Measurements from ENCODE around the gene SNX20. TPM values are rescaled to one million over a fixed set of nuclear protein-coding genes. Genes with fewer than 3 reads are reported as not detected.

Gene SNX20
- total RNA-seq, 4 donors from 2014 or later = 0.76 to 7.7 (median 4.4) TPM

DNA sequence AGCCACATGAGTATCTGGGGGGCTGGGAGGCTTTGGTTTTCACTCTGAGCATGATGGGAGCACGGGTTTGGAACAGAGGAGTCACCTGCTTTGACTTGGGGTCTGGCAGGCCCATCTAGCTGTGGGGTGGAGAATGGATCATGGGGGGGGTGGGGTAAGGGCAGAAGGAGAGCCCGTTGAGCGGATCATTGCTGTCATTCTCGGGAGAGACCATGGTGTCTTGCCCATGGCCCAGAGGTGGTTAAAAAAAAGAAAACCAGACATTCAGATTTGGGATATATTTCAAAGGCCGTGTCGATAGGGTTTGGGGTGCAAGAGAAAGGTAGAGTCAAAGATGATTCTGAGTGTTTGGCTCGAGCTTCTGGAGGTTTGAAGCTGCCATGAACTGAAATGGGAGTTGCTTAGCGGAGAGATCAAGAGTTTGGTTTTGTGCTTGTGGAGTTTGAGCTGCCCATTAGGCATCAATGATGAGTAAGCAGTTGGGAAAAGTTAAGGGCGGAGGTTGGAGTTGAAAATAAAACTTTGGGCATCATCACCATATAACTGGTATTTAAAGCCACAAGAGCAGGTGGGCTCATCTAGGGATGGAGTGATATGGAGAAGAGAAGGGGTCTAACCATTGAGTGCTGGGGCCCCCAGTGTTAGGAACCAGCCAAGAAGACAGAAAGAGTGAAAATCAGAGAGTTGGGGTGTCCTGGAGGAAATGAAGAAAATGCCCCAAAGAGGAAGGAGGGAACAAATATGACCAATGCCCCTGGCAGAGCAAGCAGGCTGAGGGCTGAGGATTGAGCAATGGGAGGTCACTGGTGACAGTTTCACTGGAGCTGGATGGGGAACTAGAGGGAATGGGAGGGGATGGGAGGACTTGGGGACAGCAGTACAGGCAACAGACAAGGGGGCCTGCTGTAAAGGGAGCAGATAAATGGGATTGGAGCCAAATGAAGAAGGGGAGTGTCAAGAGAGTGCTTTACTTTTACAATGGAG is 14.2 kb upstream of the SNX20 start:
- TF ChIP-seq, protein P1, sequence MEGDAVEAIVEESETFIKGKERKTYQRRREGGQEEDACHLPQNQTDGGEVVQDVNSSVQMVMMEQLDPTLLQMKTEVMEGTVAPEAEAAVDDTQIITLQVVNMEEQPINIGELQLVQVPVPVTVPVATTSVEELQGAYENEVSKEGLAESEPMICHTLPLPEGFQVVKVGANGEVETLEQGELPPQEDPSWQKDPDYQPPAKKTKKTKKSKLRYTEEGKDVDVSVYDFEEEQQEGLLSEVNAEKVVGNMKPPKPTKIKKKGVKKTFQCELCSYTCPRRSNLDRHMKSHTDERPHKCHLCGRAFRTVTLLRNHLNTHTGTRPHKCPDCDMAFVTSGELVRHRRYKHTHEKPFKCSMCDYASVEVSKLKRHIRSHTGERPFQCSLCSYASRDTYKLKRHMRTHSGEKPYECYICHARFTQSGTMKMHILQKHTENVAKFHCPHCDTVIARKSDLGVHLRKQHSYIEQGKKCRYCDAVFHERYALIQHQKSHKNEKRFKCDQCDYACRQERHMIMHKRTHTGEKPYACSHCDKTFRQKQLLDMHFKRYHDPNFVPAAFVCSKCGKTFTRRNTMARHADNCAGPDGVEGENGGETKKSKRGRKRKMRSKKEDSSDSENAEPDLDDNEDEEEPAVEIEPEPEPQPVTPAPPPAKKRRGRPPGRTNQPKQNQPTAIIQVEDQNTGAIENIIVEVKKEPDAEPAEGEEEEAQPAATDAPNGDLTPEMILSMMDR (IDR thresholded peaks at IDR 0.05) = no peak
- TF ChIP-seq POLR2A (IDR thresholded peaks at IDR 0.05) = no peak
- no peaks in the 10 kb centered on the region for H3K27me3 ChIP-seq
- DNase-seq = no peak
- H3K4me1 ChIP-seq = no peaks in the 10 kb centered on the region
- intact Hi-C loops (cut with DNase I; ENCODE audit: low total_unique reads) = no loop called here
- H3K36me3 ChIP-seq = no peaks in the 10 kb centered on the region
- H3K27ac ChIP-seq = no peak overlapping the region
- no peak overlapping the region for H3K4me3 ChIP-seq
- no peaks in the 10 kb centered on the region for H3K9me3 ChIP-seq

GRCh38 chr16:50694206-50694605 is 13.1 kb upstream of the SNX20 start:
- H3K27ac ChIP-seq = no peak overlapping the region
- TF ChIP-seq, protein P1 (IDR thresholded peaks at IDR 0.05) = no peak
- TF ChIP-seq POLR2A (IDR thresholded peaks at IDR 0.05) = no peak
- no peaks in the 10 kb centered on the region for H3K27me3 ChIP-seq
- no peaks in the 10 kb centered on the region for H3K4me1 ChIP-seq
- no peak overlapping the region for H3K4me3 ChIP-seq
- intact Hi-C loops (cut with DNase I; ENCODE audit: low total_unique reads) = no loop called here
- no peak for DNase-seq
- no peaks in the 10 kb centered on the region for H3K36me3 ChIP-seq
- no peaks in the 10 kb centered on the region for H3K9me3 ChIP-seq

GRCh38 chr16:50692999-50693781 is 12.1 kb upstream of the SNX20 start, which contains the start of gene NOD2:
Gene NOD2 (plus strand): TSS chr16:50693606. CDS start chr16:50699496, 5,890 bp downstream.
- peak in 1 of 2 donors; percentile 27 for DNase-seq
- TF ChIP-seq POLR2A (IDR thresholded peaks at IDR 0.05) = no peak
- TF ChIP-seq, protein P1 (IDR thresholded peaks at IDR 0.05) = no peak
- intact Hi-C loops (cut with DNase I; ENCODE audit: low total_unique reads) = no loop called here
- no peaks in the 10 kb centered on the region for H3K36me3 ChIP-seq
- peak within 1 kb of the TSS in 1 of 2 donors; percentile 40 for H3K4me3 ChIP-seq
- H3K27me3 ChIP-seq = no peaks in the 10 kb centered on the region
- H3K4me1 ChIP-seq = no peaks in the 10 kb centered on the region
- H3K27ac ChIP-seq = no peak within 1 kb of the TSS
- H3K9me3 ChIP-seq = no peaks in the 10 kb centered on the region

DNA sequence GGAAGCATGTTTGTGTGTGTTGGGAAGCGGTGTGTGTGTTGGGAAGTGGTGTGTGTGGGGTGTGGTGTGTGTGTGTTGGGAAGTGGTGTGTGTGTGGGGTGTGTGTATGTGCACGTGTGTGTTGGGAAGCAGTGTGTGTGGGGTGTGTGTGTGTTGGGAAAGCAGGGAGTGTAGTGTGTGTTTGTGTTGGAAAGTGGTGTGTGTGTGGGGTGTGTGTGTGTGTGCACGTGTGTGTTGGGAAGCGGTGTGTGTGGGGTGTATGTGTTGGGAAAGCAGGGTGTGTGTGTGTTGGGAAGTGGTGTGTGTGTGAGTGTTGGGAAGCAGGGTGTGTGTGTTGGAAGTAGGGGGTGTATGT is 11.5 kb upstream of the SNX20 start:
- no peaks in the 10 kb centered on the region for H3K4me1 ChIP-seq
- no peak for TF ChIP-seq POLR2A (IDR thresholded peaks at IDR 0.05)
- H3K27me3 ChIP-seq = no peaks in the 10 kb centered on the region
- H3K4me3 ChIP-seq = no peak overlapping the region
- H3K9me3 ChIP-seq = no peaks in the 10 kb centered on the region
- H3K36me3 ChIP-seq = no peaks in the 10 kb centered on the region
- intact Hi-C loops (cut with DNase I; ENCODE audit: low total_unique reads) = no loop called here
- DNase-seq = no peak
- H3K27ac ChIP-seq = no peak overlapping the region

DNA sequence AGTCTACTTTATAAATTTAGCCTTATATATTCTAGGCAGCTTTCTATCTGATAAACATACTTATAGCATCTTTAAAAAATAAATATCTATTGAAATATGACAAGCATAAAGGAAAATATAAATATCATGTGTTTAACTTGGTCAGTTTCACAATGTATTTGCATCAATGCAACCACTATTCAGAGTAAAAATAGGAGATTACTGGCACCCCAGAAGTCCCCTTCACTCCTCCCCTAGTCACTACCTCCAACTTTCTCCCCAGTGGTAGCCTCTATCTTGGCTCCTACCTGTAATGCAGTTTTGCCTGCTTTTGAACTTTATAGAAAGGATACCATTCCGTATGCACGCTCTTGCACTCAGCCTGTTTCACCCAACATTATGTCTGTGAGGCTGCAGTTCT is 9.1 kb upstream of the SNX20 start:
- no peak for TF ChIP-seq POLR2A (IDR thresholded peaks at IDR 0.05)
- TF ChIP-seq, protein P1 (IDR thresholded peaks at IDR 0.05) = no peak
- no peaks in the 10 kb centered on the region for H3K36me3 ChIP-seq
- H3K9me3 ChIP-seq = no peaks in the 10 kb centered on the region
- no peak overlapping the region for H3K4me3 ChIP-seq
- H3K27ac ChIP-seq = no peak overlapping the region
- no peak for DNase-seq
- H3K4me1 ChIP-seq = no peaks in the 10 kb centered on the region
- intact Hi-C loops (cut with DNase I; ENCODE audit: low total_unique reads) = no loop called here
- H3K27me3 ChIP-seq = no peaks in the 10 kb centered on the region
